Suprapubic skin (tissue), 4 donors: ENCODE results near the gene ATP1B2.

Experiments used
- EP300 ChIP-seq: sonication (generic); formaldehyde crosslinking; IDR thresholded peaks from one replicate; pipeline ENCODE4 v1.6.1; 2017; ENCODE audit warnings: antibody characterized with exemption
- POLR2AphosphoS5 ChIP-seq, 3 donors: sonication (generic); formaldehyde crosslinking; IDR thresholded peaks; one replicate each; pipeline ENCODE4 v1.6.1; 2017; ENCODE audit warnings: antibody characterized with exemption in 3 of 3
- TF ChIP-seq, protein P1 (sequence below), 2 donors: fragments of 200-600 bp in 1 of 2; fragments of 450-650 bp in 1 of 2; sonication (generic) in 1 of 2; IDR thresholded peaks; one replicate each; pipeline ENCODE4 v1.5.1; 2016 to 2019; ENCODE audit warnings: antibody characterized with exemption in 2 of 2, mild to moderate bottlenecking in 1 of 2, moderate library complexity in 1 of 2

DNA sequence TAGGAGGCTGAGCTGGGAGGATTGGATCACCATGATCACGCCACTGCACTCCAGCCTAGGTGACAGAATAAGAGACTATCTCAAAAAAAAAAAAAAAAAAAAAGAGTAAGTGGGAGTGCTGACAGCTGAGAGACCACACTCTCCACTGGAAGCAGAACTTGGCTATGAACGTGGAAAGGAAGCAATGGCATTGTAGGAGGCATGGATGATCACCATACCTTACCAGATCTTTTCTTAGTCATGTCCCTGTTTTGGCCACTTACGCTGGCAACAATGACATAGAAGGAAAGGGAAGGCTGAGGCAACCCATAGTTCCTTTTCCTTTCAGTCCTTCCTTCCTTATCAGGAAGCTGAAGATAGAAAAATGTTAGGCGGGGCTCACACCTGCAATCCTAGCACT, 3.7 kb upstream of the ATP1B2 start:
- TF ChIP-seq POLR2AphosphoS5 (IDR thresholded peaks at IDR 0.05) (no peak), EP300 (no peak)
- TF ChIP-seq, protein P1, sequence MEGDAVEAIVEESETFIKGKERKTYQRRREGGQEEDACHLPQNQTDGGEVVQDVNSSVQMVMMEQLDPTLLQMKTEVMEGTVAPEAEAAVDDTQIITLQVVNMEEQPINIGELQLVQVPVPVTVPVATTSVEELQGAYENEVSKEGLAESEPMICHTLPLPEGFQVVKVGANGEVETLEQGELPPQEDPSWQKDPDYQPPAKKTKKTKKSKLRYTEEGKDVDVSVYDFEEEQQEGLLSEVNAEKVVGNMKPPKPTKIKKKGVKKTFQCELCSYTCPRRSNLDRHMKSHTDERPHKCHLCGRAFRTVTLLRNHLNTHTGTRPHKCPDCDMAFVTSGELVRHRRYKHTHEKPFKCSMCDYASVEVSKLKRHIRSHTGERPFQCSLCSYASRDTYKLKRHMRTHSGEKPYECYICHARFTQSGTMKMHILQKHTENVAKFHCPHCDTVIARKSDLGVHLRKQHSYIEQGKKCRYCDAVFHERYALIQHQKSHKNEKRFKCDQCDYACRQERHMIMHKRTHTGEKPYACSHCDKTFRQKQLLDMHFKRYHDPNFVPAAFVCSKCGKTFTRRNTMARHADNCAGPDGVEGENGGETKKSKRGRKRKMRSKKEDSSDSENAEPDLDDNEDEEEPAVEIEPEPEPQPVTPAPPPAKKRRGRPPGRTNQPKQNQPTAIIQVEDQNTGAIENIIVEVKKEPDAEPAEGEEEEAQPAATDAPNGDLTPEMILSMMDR (IDR thresholded peaks at IDR 0.05) = no peak
